RWPE1 (cell line): ENCODE measurements around the gene AUTS2.

Experiments used
- CTCF ChIA-PET: fragments of 350-600 bp; sonication (Branson Sonifier 250); formaldehyde crosslinking; extraction: SDS; loops from one replicate; lab custom pipeline; 2021; lab: Yijun Ruan, JAX
- POLR2A ChIA-PET: fragments of 400-600 bp; formaldehyde crosslinking; extraction: SDS; loops from one replicate; lab custom pipeline; 2020; ENCODE audit warnings: antibody characterized with exemption; ENCODE audit not compliant: low non-redundant PET; lab: Yijun Ruan, JAX
- DNase-seq: peaks from one replicate; pipeline ENCODE4 v3.0.0; 2012; ENCODE audit warnings: low spot score
- H3K27ac ChIP-seq: fragments of 450-650 bp; 2 replicates; pipeline ENCODE4 v1.5.1; 2017
- TF ChIP-seq, protein P1 (sequence below): fragments of 450-650 bp; conservative IDR thresholded peaks from 2 replicates; pipeline ENCODE4 v1.5.1; 2017; ENCODE audit warnings: low read depth, mild to moderate bottlenecking

Gene AUTS2

DNA sequence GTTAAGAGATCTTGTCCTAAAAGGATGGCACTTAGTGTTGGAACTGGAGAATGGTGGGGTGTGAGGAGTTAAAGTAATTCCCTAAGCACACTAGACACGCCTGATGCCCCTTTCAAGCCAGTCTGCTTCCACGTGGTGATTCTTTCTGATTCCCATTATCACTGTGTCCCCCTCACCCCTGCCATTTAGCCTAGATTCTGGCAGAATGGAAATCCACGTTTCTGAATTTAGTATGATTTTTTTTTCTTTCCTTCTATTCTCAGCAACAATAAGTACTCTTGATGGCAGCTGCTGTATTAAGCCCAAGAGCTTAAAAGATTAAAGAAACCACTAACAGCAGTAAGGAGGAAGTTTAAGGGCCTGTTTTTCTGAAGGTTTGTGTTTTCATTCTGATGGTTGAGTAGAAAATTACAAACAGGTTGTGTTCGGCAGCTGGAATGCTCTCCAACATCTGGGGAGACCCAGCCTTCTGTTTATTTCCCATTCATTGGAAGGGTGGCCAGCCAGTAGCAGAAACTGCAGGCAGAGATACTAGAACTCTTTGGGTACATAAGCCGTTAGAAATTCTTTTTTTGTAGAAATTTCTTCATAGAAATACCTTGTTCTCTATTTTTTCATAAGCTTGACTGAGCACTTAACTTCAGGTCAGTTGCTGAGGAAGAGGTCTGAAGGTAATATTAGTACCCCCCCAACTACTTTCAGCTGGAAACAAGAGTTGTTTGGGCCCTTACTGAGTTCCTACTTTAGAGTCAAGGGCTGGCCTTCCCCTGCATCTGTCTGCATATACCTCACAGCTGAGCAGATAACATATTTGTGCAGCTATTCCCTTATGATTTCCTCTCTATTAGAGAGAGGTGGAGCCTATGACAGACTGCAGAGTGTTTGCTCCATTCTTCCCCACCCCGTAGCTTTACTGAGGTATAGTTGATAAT, 355.1 kb downstream of the AUTS2 start:
- ChIA-PET CTCF (interaction anchor here (0.6 to 0.7 kb wide), 2 partner anchors 89 to 277 kb away, joined by 3 to 4 read pairs; no protein-coding TSS in a partner anchor), POLR2A (no interaction called here)
- TF ChIP-seq, protein P1, sequence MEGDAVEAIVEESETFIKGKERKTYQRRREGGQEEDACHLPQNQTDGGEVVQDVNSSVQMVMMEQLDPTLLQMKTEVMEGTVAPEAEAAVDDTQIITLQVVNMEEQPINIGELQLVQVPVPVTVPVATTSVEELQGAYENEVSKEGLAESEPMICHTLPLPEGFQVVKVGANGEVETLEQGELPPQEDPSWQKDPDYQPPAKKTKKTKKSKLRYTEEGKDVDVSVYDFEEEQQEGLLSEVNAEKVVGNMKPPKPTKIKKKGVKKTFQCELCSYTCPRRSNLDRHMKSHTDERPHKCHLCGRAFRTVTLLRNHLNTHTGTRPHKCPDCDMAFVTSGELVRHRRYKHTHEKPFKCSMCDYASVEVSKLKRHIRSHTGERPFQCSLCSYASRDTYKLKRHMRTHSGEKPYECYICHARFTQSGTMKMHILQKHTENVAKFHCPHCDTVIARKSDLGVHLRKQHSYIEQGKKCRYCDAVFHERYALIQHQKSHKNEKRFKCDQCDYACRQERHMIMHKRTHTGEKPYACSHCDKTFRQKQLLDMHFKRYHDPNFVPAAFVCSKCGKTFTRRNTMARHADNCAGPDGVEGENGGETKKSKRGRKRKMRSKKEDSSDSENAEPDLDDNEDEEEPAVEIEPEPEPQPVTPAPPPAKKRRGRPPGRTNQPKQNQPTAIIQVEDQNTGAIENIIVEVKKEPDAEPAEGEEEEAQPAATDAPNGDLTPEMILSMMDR: no peak
- no peak overlapping the region for H3K27ac ChIP-seq
- no peak for DNase-seq

GRCh38 chr7:69956541-69956940, 358.3 kb downstream of the AUTS2 start:
- POLR2A ChIA-PET: no interaction called here
- TF ChIP-seq, protein P1: no peak
- H3K27ac ChIP-seq: no peak overlapping the region
- DNase-seq: no peak
- CTCF ChIA-PET: no interaction called here

- CTCF ChIA-PET: no interaction called here
- no peak overlapping the region for H3K27ac ChIP-seq
- DNase-seq: no peak
- POLR2A ChIA-PET: no interaction called here
- TF ChIP-seq, protein P1: no peak
Observed at GRCh38 chr7:69957661-69958060, 359.4 kb downstream of the AUTS2 start.

DNA sequence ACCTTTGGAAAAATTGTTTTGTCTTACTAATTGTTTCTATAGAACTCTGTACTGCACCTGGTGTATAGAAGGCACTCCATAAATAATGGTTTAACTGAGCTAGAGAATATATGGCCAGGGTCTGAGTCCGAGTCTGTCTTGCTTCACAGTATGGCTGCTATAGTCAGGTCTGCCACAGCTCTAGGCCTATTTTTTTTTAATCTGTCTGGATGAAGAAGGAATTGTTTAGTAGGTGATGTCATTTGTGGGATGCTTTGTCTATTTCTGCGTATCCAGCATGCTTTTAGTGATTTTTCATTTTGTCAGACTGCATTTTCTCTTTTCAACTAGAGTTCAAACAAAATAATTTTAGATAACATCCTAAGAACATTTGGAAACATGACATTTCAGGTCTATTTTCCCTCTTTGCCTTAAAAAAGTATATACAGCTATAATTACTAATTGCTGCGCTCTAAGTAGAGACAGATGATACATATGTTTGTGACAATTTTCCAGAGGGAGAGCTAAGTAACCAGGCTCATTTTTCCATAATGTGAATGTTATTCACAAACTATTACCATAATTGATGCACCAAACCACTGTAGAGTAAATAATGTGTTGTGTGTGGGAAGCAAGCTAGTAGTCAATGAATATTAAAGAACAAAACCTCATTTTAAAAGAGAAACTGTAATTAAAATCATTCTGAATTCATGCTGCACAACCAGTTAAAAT, 361.7 kb downstream of the AUTS2 start:
- DNase-seq: no peak
- POLR2A ChIA-PET: no interaction called here
- TF ChIP-seq, protein P1: no peak
- CTCF ChIA-PET: interaction anchor here (0.6 kb wide), 1 partner anchor 77 kb away, joined by 3 read pairs; no protein-coding TSS in a partner anchor
- no peak overlapping the region for H3K27ac ChIP-seq

DNA sequence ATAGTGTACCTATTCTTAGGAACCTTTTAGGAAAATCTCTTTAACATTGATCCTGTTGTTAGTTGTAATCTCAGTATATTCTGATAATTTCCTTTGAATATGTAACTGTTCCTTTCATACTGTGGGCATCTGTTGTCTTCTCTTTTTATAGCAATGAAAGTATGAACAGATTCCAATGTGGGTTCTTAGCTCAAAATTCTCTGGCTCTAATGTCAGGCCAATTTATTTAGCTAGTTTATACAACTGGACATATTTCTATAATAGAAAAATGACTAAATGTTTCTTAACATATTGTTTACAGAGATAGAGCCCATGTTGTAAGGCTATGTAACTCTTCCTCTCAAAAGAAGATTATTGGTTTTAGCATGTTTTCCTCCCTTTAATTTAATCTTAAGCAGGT, 363.2 kb downstream of the AUTS2 start:
- ChIA-PET CTCF (interaction anchor here (0.7 kb wide), 1 partner anchor 845 kb away, joined by 3 read pairs; no protein-coding TSS in a partner anchor), POLR2A (no interaction called here)
- no peak for DNase-seq
- TF ChIP-seq, protein P1: no peak
- H3K27ac ChIP-seq: no peak overlapping the region
